Measurements from ENCODE around the gene C12orf50.

DNA sequence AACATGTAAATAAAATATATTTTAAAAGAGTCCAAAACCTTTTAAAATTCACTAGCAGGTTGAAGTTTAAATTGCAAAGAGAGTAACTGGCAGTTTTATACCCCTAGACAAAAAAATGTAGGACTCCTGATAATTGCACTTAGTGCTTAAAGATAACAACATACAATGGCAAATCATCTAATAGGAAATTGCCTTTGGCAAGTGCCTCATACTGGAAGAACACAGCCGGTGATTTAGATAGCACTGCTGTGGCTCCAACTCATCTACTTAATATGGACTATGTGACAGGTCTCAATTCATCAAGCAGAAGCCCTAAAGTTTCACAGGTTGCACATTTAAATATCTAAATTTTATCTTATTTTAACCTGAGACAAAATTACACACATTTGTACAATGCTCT is 13.4 kb downstream of the C12orf50 start:
- TF ChIP-seq, protein P1, sequence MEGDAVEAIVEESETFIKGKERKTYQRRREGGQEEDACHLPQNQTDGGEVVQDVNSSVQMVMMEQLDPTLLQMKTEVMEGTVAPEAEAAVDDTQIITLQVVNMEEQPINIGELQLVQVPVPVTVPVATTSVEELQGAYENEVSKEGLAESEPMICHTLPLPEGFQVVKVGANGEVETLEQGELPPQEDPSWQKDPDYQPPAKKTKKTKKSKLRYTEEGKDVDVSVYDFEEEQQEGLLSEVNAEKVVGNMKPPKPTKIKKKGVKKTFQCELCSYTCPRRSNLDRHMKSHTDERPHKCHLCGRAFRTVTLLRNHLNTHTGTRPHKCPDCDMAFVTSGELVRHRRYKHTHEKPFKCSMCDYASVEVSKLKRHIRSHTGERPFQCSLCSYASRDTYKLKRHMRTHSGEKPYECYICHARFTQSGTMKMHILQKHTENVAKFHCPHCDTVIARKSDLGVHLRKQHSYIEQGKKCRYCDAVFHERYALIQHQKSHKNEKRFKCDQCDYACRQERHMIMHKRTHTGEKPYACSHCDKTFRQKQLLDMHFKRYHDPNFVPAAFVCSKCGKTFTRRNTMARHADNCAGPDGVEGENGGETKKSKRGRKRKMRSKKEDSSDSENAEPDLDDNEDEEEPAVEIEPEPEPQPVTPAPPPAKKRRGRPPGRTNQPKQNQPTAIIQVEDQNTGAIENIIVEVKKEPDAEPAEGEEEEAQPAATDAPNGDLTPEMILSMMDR (IDR thresholded peaks at IDR 0.05) = no peak
- TF ChIP-seq POLR2A (IDR thresholded peaks at IDR 0.05) = no peak
